ENCODE measurements around the gene DOCK1.

DNA sequence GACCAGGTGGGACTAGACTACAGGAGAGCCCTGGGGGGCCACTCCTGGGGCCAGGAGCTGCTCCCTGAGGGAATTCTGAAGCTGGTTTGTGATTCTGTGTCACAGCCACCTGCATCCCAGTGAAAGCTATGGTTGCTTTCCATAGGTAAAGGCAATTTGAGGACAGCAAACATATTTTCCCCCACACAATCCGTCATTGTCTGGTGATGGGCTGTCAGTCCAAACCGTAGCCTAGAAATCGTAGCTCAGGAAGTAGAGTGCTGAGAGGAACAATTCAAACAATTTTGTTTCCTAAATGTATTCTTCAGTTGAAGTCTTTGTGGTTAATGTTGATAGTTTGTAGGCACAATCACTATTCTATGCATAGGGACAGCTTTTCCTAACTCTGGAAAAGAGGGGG, 397.1 kb downstream of the DOCK1 start:
- TF ChIP-seq, protein P1, sequence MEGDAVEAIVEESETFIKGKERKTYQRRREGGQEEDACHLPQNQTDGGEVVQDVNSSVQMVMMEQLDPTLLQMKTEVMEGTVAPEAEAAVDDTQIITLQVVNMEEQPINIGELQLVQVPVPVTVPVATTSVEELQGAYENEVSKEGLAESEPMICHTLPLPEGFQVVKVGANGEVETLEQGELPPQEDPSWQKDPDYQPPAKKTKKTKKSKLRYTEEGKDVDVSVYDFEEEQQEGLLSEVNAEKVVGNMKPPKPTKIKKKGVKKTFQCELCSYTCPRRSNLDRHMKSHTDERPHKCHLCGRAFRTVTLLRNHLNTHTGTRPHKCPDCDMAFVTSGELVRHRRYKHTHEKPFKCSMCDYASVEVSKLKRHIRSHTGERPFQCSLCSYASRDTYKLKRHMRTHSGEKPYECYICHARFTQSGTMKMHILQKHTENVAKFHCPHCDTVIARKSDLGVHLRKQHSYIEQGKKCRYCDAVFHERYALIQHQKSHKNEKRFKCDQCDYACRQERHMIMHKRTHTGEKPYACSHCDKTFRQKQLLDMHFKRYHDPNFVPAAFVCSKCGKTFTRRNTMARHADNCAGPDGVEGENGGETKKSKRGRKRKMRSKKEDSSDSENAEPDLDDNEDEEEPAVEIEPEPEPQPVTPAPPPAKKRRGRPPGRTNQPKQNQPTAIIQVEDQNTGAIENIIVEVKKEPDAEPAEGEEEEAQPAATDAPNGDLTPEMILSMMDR (IDR thresholded peaks at IDR 0.05) = no peak
- TF ChIP-seq EZH2phosphoT487 (IDR thresholded peaks at IDR 0.05) = no peak
- no peak for TF ChIP-seq EZH2 (IDR thresholded peaks at IDR 0.05)
